Right forelimb (tissue), 1 donor: Measurements from ENCODE around the gene ZNF782.
"Not testable (repeated sequence)": the region's sequence is repeated elsewhere in the genome, so short reads cannot be mapped to it uniquely, and the experiment has no call there.

Source experiments
- DNase-seq: peaks from one replicate; pipeline ENCODE4 v3.0.0-alpha.2; 2018

ZNF782 gene

DNA sequence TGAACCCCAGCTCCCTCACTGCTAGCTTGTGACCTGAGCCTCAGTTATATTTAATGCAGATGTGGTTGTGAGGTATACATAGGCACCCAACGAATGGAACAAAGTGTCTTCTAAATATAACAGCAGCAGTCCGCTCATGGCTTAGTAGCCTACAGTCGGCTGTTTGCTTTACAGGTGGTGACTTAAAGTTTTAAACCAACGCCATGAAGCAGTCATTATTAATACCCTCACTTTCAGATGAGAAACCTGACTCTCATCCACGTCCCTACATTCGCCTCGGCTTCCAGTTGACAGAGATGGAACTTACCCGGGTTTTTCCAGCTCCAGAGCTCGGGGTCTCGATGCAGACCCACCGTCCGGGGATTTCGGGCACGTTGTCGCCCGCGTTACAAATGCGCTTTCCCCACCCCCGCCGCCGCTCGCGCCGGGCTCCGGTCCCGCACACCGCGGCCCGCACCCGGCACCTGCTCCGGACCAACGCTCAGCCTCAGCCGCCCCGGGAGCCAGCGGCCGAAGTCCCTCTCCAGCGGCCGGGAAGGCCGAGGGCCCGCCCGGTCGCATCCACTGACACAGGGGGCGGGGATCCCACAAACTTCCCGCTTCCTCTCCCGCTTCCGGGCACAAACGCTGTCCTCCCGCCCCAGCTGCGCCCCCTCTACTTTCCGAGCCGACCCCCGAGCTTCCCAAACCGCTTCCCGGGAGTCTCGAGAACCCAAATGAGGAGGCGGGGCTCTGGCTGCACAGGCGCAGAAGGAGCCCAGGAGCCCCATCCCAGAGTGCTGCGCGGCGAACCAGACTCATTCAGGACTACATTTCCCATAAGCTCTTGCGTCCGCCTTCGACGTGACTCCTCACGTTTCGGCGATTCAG, at the start of gene ZNF782:
Gene ZNF782 (minus strand): TSS at position 734 of the 870 bp plus-strand sequence. CDS start 2,553 bp downstream, outside the sequence.
- peak; percentile 96 for DNase-seq

DNA sequence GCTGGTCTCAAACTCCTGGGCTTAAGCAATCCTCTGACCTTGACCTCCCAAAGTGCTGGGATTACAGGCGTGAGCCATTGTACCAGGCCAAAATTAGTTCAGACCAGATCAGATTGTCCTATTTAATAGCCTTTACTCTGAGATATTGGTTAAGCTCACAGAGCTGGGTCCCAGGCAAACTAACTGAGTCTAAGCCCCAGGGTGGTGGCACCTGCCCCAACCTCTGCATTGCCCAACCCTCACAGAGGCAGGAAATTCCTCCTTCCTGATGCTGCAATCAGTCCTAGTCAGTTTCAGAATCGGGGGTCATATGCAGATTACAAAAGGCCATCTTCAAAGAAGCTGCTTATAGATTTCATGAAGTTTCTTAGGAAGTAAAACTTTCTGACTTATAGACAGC, 45.7 kb upstream of the ZNF782 start:
- not testable (repeated sequence) for DNase-seq

DNA sequence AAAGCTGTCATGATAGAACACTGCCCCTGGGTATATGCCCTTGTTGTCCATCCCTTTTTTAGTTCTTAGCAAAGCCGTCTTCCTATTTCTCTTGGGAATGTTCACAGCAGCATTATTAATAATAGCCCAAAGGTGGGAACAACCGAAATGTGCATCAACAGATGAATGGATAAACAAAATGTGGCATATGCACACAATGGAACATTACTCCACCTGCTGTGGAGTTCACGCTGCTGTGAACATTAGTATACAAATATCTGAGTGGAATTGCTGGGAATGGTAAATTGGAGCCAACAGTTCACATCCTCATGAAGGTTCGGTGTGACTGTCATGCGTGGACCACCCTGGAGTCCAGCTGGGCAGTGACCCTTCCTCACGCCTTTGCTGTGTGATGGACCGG, 37.8 kb upstream of the ZNF782 start:
- DNase-seq = no peak

DNA sequence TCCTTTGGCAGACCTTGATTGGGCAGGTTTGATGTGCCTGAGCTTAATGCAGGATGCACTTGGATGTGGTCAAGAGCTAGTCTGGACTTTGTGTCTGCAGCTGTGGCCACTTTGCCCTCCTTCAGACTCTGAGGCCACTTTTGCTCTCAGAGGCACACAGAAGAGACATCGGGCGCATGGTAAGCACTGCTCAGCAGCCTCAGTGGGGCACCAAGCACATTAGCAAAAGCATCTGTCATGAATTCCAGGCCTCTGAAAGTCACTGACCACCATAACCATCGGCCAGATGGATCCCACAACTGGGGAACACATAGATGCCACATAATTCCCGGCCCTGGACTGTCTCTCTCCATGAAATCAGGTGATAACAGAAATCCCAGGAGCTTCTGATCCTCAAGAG, 34.3 kb upstream of the ZNF782 start:
- DNase-seq = no peak

DNA sequence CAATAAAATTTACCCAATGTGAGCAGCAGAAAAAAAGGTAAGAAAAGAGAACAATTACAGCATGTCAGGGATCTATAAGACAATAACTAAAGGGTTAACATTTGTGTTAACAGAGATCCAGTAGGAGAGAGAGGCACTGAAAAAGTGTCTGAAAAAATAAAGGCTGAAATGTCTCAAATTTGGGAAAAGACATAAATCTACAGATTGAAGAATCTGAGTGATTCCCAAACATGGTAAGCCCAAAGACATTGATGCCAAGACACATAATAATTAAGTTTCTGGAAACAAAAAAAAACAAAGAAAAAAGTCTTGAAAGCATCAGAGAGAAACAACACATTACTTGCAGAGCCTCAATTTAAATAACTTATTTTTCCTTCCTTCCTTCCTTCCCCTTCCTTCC, 31.1 kb upstream of the ZNF782 start:
- DNase-seq = no peak

DNA sequence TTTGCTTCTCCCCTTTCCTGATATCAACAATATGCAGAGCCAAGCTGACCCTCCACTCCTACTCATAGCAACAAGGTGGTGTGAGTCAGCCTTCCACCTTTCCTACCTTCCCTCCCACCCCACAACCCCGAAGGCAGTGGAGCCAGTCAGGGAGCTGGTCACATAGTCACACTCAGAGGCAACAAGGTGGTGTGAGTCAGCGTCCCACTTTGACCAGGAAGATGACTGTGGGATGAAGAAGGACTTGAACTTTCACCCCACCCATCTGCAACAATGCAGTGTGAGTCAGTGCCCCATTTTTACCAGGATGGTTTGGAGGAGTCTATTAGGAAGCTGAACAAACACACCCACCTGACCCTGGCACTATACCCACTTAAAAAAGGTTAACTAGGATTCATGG, 30.1 kb upstream of the ZNF782 start:
- DNase-seq = no peak

DNA sequence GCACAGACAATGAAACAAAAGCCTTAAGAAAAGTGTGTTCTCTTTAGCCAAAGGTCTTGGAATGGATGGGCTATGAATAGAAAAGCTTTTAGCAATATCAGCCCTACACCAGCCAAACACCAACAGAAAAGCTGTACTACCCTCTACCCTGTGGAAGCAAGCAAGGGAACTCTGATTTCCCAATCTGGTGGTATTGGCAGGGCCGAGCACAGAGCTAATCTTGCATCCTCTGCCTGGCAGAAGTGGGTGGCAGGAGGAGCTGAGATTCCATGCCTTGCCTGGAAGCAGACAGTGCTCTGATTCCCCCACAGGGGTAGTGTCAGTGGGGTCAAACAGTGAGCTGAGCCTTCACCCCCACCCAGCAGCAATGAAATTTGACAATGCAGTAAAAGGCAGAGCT, 29.6 kb upstream of the ZNF782 start:
- no peak for DNase-seq

DNA sequence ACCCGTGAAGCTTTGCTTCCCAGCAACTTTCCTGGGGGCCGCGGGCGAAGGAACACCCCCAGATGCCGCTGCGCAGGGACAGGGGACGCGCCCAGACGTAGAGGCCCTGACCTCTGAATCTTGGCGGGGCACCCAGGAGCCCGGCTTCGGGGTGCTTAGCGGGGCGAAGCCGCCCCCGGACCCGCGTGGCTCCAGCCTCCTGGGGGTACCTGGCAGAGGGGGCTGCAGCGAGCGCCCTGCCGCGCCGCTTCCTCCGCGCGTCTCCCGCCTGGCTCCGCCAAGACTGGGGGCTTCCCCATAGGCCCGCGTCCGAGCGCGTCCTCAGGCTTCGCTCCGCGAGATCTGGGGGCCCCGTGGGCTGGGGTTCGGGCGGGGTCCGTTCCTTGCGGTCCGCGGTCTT, 23.0 kb upstream of the ZNF782 start:
- DNase-seq = no peak

DNA sequence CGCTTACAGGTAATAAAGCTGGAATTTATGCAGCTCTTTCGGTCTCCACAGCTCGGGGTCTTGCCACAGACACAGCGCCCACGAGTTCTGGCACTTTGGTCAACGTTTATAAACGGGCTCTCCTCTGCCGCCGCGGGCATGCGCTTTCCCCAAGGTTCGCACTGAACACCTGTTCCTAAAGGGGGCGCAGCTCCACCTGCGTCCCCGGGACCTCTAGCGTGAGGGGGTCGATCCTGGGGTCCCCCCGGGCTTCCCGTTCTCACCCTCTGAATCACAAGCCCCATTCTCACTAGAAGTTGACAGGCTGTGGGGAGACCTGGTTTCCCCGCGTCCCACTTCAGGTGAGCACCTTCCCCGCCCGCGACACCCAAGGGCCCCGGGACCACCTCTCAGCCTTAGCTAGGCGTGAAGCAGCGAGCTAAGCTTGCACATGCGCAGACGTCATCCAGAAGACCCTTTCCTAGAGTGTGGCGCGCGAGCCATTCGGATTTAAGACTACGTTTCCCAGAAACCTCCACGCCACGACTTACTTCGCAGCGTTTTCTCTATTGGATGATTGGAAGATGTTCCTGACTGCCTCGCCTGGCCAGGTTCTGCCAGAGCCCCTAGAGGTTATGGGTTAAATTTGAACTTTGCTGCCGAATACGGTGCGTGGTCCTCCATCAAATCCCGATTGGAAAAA, 21.3 kb upstream of the ZNF782 start:
- DNase-seq = peak; percentile 73

DNA sequence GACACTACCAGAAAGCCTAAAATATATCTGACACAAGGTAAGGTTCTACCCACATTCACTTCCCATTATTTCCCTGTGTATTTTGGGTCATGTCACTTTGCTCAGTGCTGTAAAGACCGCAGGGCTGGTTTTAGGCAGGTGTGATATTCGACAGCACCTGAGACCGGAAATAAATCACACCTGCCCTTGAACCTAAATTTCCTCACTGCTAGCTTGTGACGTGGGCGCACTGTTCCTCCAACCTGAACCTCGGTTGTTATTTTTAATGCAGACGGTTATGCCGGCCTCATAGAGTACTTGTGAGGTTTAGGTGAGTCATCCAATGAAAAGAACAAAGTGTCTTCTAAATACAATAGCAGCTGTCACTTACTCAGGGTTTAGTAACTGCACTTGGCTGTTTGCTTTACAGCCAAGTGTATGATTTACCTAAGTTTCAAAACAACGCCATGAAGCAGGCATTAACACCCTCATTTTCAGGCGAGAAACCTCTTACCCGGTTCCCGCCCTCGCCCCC, 20.7 kb upstream of the ZNF782 start:
- no peak for DNase-seq

DNA sequence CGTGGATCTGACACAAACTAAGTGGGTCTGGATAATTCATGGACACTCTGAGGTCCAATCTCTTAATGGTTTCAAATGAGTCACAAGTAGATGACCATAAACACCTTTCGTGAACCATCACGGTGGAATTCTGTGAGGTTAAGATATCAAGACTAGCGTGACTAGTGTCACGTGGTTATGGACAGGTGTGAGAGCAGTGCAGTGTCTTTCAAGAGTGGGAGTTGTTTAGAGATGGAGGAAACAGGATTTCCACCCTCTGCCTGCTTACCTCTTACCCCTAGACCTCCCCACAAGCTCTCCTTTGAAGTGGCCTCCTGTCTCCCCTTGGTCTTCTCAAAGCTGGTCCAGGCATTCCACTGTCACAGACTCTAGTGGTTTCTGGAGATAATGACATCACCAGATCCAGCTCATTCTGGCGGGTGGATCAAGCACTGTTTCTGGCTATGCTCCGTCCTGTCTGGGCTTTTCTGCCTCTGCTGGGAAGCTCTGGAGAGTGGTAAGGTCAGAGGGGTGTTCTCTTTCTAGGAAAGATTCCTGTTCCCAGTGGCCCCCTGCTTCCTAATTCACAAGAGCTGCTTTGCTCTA, 20.0 kb upstream of the ZNF782 start:
- no peak for DNase-seq

DNA sequence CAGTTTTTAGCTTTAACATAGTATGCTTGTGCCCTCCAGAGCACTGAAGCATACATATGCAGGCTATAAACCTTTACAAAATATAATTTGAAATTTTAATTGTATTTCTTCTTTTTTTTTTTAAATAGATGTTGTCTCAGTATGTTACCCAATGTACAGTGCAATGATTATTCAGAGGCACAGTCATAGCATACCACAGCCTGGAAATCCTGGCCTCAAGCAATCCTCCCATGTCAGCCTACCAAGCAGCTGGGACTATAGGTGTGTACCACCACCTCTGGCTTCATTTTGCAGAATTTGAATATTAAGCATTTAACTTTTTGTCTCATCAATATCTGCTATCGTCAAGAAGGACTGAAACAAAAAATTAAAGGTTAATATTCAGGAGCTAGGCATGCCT, 16.9 kb upstream of the ZNF782 start:
- DNase-seq = no peak

DNA sequence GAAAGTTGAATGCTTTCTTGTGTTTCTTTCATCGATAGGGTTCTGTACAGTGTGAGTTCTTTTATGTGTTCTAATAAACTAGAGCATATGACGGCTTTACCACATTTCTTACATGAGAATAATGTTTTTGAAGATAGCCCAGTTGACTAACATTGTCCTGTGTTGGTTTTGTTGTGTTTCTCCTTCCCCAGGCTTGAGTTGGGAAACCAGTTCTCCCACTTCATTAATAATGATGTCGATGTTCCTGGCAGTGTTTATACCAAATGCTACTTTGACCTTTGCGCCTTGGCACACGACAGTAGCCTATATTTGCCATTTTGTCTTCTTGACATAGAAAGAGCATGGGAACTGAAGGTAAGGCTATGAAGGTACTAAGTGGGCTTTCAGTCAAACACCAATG, 14.4 kb upstream of the ZNF782 start:
- no peak for DNase-seq

DNA sequence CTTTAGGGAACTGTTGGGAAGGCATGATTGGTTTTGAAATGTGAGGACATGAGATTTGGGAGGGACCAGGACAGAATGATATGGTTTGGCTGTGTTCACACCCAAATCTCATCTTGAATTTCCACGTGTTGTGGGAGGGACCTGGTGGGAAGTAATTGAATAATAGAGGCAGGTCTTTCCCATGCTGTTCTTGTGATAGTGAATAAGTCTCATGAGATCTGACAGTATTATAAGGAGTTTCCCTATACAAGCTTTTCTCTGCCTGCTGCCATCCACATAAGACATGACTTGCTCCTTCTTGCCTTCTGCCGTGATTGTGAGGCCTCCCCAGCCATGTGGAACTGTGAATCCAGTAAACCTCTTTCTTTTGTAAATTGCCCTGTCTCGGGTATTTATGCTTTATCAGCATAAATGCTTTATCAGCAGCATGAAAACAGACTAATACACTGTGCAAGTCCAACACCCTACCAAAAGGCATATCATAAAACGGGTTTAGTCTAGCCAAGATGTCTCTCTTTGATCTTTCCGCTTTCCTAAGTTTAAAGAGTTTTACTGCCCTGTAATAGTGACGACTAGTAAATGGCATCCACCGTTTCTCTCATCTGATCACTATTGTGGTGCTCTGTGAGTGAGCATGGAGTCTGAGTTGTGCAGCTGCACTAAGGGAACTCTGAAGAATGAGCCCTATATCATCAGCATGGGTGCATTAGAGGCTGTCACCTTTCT, 12.9 kb upstream of the ZNF782 start:
- DNase-seq = no peak

DNA sequence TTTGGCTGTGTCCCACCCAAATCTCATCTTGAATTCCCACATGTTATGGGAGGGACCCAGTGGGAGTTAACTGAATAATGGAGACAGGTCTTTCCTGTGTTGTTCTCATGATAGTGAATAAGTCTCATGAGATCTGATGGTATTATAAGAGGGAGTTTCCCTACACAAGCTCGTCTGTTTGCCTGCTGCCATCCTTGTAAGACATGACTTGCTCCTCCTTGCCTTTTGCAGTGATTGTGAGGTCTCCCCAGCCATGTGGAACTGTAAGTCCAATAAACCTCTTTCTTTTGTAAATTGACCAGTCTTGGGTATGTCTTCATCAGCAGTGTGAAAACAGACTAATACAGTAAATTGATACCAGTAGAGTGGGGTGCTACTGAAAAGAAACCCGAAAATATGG, 10.9 kb upstream of the ZNF782 start:
- DNase-seq = not testable (repeated sequence)

DNA sequence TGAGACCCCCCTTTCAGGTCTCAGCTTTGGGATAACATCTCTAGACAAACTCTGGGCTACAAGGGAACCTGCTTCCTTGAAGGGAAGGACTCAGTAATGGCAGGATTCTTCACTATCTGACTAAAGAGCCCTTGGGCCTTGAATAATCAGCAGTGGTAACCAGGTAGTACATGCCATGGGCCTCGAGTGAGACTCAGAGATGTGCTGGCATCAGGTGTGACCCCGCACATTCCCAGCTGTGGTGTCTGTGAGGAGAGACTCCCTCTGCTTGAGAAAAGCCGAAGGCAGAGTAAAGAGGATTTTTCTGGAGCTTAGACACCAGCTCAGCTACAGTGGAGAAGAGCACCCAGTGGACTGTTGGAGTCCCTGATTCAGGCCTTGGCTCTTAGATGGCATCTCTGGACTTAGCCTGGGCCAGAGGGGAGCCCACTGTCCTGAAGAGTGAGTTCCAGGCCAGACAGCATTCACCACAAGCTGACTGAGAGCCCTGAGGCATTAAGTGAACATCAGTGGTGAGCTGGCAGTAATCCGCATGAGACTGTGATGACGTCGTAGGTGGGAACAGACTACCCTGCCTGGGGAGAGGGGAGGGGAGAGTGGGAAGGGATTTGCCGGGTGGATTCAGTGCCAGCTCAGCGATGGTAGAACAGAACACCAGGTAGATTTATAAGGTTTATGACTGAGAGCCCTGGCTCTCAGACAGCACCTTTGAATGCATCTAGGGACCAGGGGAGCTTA, 5.3 kb upstream of the ZNF782 start:
- DNase-seq = no peak

DNA sequence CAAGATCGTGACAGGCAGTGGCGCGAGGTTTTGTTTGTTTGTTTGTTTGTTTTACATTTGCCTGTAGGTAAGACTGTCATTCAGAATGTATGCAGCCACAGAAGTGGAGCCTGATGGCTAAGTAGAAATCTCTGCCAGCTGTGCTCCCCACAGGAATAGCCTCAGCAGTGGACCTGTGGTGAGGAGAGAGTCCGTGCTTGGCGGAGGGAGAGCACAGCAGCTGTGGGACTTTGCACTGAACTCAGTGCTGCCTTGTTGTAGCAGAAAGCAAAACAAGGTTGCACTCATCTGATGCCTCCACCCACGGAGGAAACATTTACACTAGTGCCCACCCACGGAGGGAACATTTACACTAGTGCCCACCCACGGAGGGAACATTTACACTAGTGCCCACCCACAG, 4.4 kb upstream of the ZNF782 start:
- no peak for DNase-seq

DNA sequence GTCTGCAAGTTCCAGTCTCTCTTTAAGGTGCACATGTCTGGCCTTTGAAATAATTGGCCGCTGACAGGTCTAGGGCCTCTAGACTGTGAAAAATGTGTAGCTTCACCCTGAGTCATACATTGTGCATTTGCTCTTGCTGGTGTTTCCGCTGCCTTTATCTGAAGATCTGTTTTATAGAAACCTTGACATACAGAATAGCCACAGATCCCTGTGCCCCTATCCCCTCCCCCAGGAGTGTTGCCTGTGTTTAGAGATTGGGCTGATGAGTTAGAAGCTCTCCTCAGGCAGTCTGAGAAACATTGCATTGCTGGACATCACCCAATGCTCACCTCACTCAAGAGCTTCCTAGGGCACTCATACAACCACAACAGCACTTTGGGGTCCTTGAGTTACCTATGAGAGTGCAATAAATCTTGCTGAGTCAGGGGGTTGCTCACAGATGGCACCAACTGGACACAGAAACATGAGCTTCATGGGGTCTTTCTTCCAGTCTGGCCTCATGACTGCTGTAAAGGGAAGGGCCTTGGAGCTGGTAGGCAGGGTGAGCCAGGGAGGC, 3.8 kb upstream of the ZNF782 start:
- DNase-seq = no peak

DNA sequence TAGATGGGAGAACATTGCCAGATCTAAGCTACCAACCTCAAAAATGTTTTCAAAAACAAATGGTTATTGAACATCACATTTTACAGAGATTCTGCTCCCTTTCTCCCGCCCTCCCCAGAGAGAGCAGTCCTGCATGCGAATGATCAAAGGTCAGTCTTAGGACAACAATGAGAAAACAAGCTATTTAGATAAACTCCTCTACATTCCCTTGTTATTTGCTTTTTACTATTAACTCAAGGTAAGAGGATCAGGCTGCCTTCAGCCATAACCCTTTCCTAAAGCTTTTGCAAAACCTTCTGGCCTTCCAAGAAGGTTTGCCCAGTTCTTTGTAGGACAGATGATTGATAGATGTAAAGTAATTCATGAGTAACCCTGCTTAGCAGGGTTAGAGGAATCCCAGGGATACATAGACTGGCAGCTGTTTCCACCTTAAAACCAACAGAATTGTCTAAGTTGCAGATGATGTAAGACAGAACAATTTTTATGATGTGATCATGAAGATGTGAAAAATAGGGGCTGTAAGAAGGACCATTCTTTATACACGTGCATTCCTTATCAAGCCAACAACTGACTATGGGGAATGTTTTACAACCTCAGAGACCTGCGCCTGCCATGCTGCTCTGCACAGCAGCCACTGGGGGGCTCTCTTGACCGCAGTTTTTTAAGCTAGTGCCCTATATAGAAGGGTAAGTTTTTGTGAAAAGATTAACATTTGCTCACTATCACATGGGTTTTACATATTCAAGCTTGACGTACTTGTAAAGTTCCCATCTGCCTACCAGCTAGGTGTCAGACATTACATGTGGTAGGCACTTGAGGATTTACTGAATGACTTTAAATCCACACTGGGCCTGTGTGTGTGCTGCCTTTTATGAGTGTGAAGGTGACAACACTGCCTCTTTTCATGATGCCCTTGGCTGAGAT, 2.3 kb upstream of the ZNF782 start:
- DNase-seq = peak; percentile 68

DNA sequence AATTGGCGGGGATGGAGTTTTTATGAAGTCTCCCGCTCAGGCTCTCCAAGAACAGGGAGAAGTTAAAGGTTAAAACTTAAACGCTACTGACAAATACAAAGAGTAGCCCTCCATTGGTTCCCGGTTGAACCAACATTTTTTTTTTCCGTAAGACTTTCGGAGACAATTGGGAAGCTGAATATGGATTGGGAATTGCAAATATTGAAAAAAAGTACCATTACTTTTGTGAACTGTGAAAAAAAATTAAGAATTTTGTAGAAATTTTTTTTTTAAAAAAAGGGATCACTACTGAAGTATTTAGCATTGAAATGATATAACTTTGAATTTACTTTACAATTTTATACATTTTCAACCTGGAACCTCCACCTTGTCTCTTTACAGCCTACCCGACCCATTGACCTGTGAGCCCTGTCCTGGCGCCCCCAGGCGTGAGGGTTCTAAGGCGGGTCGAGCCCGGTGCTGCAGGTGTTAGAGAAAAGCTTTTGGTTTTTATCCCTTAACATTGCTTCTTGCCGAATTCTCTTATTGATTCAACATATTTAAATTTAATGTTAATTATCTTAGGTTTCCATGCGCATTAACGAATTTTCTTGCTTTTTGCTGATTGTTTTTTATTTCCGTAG, 448 bp upstream of the ZNF782 start:
- no peak for DNase-seq
